Fibroblast of skin of right quadriceps (primary cell): ENCODE results near the gene PJA1.
A peak's percentile ranks its signal among the peaks of the same experiment; 100 is the strongest.

Experiments
- DNase-seq: peaks from one replicate; pipeline ENCODE4 v3.0.0-alpha.2; 2013

Gene PJA1

DNA sequence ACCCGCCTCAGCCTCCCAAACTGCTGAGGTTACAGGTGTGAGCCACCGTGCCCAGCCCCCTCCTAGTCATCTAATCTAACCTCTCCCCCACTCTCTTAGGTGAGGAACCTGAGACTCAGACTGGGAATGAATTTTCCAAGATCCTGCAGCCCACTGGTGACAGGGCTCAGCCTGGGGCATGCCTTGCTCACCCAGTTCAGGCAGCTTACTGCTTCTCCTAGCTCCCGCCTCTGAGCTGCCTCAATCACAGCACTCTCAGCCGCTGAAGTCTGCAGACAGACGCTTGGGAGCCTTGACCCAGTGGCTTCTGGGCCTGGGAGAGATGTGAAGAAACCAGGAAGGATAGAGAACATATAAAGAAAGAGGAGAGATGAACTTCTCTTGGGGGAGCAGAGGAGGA lies 24.4 kb downstream of the PJA1 start:
- no peak for DNase-seq

GRCh38 chrX:69139516-69139915 lies 25.7 kb downstream of the PJA1 start:
- no peak for DNase-seq

DNA sequence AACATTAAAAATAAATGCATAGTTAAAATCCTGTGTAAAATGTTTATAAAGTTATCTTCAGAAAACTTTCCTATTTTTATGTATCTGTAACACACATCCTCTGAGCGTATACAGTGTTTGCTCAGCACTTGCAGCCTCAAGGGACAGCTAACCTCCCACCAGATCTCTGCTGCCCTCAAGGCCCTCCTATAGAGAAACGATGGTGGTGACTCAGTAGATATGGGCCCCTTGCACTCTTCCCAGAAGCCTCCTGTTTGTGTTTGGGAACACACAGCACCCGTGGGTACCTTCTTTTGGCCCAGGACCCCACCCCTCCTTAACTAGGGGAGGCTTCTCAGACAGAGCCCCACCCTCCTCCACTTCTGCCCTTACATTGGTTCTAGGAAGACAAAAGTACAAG lies 26.7 kb downstream of the PJA1 start:
- no peak for DNase-seq

DNA sequence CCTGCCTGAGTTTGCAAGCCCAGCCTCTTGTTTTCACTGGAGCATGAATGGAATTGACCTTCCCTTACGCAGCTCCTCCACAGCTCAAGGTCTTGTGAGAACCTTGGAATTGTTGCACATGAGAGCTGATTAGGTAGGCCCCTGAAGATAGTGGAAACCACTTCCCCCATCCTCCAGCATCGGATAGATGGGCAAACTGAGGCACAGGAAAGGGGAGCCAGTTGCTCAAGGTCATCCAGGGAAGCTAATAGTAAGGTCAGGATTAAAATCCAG lies 27.2 kb downstream of the PJA1 start:
- no peak for DNase-seq

GRCh38 chrX:69137371-69138117 lies 27.7 kb downstream of the PJA1 start:
- peak; percentile 51 for DNase-seq

DNA sequence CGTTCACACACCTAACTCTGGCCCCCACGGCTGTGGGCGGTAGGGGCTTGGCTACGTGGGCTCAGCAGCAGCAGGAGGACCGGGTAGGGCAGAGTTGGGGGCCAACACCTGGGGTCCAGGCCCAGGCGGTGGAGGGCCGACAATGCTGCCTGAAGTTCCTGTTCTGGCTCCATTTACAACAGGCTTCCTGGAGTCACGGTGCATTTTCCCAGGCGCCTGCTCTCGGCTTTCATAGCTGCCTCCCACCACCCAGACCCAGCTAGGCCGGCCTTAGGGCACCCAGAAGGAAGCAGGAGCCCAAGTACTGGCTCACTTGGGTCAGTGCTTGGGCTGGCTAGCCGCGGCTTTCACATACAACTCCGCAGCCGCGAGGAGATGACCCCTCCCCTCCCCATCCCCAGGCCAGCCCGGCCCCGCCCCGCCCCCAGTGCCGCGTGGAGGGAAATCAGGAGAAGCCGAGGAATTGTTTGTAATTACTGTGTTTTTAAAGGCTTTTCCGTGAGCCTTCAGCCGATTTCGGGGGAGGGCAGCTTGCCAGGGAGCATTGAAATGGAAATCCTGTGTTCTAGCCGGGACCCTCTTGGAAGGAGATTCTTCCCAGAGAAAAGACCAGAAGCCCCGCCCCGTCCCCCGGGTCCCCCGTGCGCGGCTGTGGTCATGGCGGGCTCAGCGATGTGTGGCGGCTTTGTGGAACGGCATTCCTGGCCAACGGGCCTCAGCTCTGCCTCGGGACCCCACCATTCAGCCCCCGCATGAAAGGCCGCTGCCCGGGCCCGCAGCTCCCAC lies 28.5 kb downstream of the PJA1 start:
- DNase-seq = peak; percentile 19

DNA sequence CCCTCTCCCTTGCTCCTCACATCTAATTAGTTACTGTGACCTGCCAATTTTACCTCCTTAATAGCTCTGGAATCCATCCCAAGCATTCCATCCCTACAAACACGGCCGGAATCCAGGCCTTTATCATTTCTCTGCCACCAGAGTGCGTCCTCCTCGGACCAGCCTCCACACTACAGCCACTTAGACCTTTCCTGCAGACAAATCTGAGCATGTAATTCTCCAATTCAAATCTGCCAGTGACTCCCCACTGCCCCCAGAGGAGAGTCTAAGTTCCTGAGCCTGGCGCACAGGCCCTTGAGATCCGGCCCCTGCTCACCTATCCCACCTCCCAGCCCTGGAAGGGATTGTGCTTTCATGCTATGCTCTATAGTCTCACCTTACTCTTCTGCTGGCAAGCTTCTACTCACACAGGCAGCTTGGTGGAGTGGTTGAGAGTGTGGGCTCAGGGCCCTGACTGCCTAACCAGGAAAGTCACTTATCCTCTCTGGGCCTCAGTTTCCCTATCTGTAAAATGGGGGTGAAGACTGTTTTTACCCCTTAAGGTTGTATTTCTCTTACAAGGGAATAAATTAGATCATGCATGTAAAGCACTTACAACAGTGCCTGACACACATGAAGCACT lies 31.2 kb downstream of the PJA1 start:
- DNase-seq = peak; percentile 64

DNA sequence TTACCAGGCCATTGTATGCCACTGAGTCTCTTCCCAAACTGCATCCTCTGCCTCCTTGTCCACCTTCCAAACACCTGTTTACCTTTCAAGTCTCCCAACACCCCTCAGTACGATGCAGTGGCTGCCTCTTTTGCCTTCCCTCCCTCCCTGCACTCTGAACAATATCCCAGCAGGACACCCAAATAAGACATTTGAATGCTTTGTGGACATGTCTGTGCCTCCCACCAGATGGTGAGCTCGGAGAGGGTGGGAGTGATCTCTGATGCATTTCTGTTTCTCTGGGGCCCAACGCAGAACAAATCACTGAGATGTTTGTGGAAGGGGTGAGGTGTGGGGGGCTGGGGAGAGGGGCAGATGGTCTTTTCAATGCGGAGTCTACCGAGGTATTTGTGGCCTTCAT lies 33.4 kb downstream of the PJA1 start:
- no peak for DNase-seq

DNA sequence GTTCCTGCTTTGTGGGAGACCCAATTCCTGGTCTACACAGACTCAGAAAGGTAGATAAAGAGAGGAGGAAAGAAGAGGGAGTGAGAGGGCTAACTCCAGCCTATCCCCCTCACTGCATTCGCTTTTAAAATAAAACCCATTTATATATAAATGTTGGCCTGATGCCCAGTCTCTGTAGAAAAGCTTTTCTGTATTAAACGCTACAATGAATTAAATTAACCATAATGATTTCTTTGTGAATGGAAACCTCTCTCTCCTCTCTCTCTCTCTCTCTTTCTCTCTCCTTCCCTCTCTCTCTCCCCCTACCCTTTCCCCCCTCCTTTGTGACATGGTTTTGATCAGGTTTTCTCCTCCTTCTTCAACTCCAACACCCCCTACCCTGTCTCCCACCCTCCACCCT lies 34.8 kb downstream of the PJA1 start:
- DNase-seq = no peak

DNA sequence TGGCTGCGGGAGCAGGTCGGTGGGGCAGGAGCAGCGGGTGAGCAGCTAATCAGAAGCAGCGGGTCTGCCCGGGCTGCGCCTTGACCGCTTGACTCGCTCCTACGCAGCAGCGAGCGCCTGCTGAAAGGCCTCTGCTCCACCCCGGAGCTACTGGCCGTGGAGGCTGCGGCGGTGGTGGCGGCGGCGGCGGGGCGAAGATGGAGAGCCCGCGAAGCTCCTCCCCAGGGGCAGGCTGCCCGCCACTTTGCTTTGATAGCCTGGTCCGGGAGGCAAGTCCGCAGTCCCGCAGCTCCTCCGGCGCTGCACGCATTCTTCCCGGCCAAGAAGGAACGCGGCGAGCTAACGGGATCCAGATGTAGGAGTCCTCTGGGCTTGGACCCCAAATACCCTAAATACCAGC lies 36.7 kb downstream of the PJA1 start:
- peak; percentile 37 for DNase-seq

DNA sequence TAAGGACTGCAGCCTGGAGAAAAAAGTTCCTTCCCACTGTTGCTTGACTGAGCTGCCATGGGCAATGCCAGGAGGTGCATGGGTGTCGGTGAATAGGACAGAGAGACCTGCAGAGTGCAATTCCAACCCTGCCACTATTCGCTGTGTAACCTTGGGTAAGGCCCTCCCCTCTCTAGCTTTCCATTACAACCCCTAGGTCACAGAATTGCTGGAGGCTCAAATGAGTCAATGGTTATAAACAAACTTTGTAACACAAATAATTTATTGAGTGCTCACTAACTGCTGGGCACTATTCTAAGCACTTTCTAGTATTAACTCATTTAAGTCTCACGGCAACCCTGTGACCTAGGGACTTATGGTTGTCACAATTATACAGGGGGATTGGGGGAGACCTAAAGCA lies 37.8 kb downstream of the PJA1 start:
- DNase-seq = no peak

- no peak for DNase-seq
Measured at GRCh38 chrX:69126642-69127041, 38.6 kb downstream of the PJA1 start.

GRCh38 chrX:69125094-69125493 lies 40.2 kb downstream of the PJA1 start:
- DNase-seq = no peak

- peak; percentile 43 for DNase-seq
Measured at GRCh38 chrX:69124108-69124507, 41.1 kb downstream of the PJA1 start.

DNA sequence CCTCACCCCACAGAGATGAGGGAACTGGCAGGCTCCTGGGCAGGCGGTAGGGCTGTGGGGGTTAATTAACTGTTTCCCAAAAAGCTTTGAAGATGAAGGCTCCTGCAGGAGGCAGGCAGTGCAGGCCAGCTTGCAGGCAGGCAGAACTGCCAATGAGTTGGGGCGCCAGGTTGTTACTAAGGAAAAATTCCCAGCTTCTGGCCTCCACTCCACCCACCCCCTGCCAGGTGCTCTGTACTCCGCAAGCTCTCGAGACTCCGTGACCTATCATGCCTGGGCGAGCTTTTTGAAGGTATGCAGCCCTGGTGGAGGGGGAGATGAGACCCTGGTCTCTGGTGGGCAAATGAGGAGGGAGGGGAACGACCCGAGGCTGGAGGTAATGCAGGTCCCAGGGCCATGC lies 41.8 kb downstream of the PJA1 start:
- no peak for DNase-seq

DNA sequence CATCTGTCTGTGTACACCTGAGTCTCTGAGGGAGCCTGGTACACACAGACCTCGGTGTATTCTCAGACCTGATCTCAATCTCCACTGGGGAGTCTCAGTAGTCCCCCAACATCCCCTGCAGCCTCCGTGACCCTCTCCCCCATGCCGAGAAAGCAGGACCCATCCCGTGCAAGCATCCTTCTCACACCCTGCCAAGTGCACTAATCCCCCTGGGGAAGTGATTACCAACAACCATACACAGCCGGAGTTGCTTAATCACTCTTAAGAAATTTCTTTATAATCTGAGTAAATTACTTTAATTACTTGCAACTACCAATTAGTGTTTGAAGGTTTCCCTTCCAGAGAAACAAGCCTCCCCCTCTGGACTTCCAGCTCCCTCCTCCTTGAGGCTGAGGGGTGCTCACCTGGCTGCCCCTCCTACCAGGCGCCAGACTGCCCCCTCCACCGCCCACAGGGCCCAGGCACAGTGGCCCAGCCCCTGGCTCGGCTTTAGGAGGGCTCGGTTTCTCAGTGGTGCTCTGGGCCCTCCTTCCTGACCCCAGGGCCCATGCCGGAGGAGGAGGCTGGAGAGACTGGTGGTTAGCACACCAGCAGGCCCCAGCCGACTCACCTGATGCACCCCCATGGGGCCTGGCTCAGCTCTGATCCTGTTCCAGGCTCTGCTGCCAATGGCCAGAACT lies 43.8 kb downstream of the PJA1 start:
- DNase-seq = no peak

- no peak for DNase-seq
Measured at GRCh38 chrX:69120476-69120875, 44.8 kb downstream of the PJA1 start.

DNA sequence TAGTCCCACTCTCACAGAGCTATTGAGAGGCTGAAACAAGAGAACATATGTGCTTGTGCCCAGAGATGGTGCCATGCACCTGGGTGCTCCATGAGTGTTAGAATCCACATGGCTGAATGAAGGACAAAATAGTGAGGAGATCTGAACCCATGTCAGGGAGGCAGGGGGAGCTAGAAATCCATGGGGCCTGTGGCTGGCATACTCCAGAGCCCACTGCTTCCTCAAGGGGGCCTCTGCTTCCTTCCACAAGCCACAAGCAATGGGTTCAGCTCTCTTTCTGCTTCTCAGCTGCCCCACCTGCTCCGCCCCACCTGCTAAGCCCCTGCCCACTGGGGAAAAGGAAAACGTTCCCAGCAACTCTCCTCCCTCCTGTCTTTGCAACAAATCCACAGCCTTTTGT lies 46.1 kb downstream of the PJA1 start:
- DNase-seq = no peak

DNA sequence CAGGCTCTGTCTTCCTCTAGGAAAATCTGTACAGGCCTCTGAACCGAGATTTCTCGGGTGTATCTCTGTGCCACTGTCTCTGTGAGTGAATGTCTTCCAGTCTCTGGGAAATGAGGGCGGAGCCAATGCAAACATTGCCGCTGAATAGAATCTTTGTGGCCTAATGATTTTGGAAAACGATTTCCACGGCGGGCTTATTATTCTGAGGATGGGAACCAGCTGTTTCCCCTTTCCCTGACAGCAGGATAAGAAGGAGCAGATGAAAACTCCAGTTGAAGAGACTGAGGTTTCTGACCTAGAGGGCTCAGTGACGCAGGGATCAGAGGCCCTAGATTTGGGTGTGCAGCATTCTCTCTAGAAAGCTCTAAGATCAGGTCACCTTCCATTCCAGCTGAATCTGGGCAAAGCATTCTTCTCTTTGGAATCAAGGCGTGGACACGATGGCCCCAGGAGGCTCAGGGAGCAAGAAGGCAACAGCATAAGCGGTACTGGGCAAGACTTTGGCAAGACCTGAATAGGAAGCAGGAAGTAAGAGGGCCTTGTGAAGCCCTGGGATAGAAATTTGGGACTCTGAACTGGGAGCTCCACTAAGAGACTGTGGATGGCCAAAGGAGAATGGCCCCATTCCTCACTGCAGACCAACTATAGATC lies 47.3 kb downstream of the PJA1 start:
- no peak for DNase-seq

- DNase-seq = no peak
Measured at GRCh38 chrX:69116077-69116476, 49.2 kb downstream of the PJA1 start.

GRCh38 chrX:69113723-69114122 lies 51.5 kb downstream of the PJA1 start:
- DNase-seq = no peak
